Measurements from ENCODE around the gene MIER3.
"Not testable (repeated sequence)": the region's sequence is repeated elsewhere in the genome, so short reads cannot be mapped to it uniquely, and the experiment has no call there.

Gene MIER3

GRCh38 chr5:56951946-56952691 is at the start of gene MIER3:
Gene MIER3 (minus strand): TSS chr5:56952123. CDS start chr5:56952102, 21 bp downstream.
- DNase-seq (ENCODE audit: low spot score): peak; percentile 86

GRCh38 chr5:56995596-56995995 is 43.7 kb upstream of the MIER3 start:
- DNase-seq (ENCODE audit: low spot score): no peak

- no peak for DNase-seq (ENCODE audit: low spot score)
These were observed 41.3 kb upstream of the MIER3 start for GRCh38 chr5:56993241-56993640.

GRCh38 chr5:56989676-56990075 is 37.8 kb upstream of the MIER3 start:
- DNase-seq (ENCODE audit: low spot score): no peak

- DNase-seq (ENCODE audit: low spot score): no peak
These were observed 36.6 kb upstream of the MIER3 start for GRCh38 chr5:56988490-56988889.

GRCh38 chr5:56987171-56987570 is 35.2 kb upstream of the MIER3 start:
- DNase-seq (ENCODE audit: low spot score): no peak

GRCh38 chr5:56986626-56986947 is 34.7 kb upstream of the MIER3 start:
- DNase-seq (ENCODE audit: low spot score): no peak

- DNase-seq (ENCODE audit: low spot score): no peak
These were observed 34.2 kb upstream of the MIER3 start for GRCh38 chr5:56985936-56986625.

- DNase-seq (ENCODE audit: low spot score): no peak
These were observed 32.5 kb upstream of the MIER3 start for GRCh38 chr5:56984445-56984844.

- DNase-seq (ENCODE audit: low spot score): no peak
These were observed 31.9 kb upstream of the MIER3 start for GRCh38 chr5:56983593-56984361.

GRCh38 chr5:56981548-56982315 is 29.8 kb upstream of the MIER3 start:
- DNase-seq (ENCODE audit: low spot score): no peak

GRCh38 chr5:56979968-56980367 is 28.0 kb upstream of the MIER3 start:
- no peak for DNase-seq (ENCODE audit: low spot score)

GRCh38 chr5:56979526-56979925 is 27.6 kb upstream of the MIER3 start:
- DNase-seq (ENCODE audit: low spot score): not testable (repeated sequence)

GRCh38 chr5:56977822-56978221 is 25.9 kb upstream of the MIER3 start:
- no peak for DNase-seq (ENCODE audit: low spot score)

- no peak for DNase-seq (ENCODE audit: low spot score)
These were observed 25.1 kb upstream of the MIER3 start for GRCh38 chr5:56977021-56977420.

GRCh38 chr5:56974241-56974640 is 22.3 kb upstream of the MIER3 start:
- no peak for DNase-seq (ENCODE audit: low spot score)

GRCh38 chr5:56973473-56973872 is 21.6 kb upstream of the MIER3 start:
- no peak for DNase-seq (ENCODE audit: low spot score)

GRCh38 chr5:56971275-56971674 is 19.4 kb upstream of the MIER3 start:
- no peak for DNase-seq (ENCODE audit: low spot score)

- no peak for DNase-seq (ENCODE audit: low spot score)
These were observed 12.2 kb upstream of the MIER3 start for GRCh38 chr5:56964173-56964572.

- no peak for DNase-seq (ENCODE audit: low spot score)
These were observed 11.3 kb upstream of the MIER3 start for GRCh38 chr5:56963246-56963645.

- DNase-seq (ENCODE audit: low spot score): no peak
These were observed 10.4 kb upstream of the MIER3 start for GRCh38 chr5:56962286-56962685.

- DNase-seq (ENCODE audit: low spot score): no peak
These were observed 9.8 kb upstream of the MIER3 start for GRCh38 chr5:56961746-56962145.

Data from hepatic stellate cell (primary cell).